PC-3 (cell line): Measurements from ENCODE around the gene KCNK10. TPM values are rescaled to one million over a fixed set of nuclear protein-coding genes. Genes with fewer than 3 reads are reported as not detected.

Source experiments
- ATAC-seq: fragments of 200-7000 bp; cut with Tn5 transposase; 2 replicates; pipeline ENCODE4 v1.9.1; 2020; ENCODE audit warnings: mild to moderate bottlenecking, moderate library complexity
- BruUV-seq: library from RNA; stranded (reverse); fragments of 400-500 nt; replicated peaks from 2 replicates; lab custom pipeline; 2021; lab: Mats Ljungman, UMichigan
- CTCF ChIA-PET: fragments of 300-600 bp; sonication (Branson Sonifier 250); formaldehyde crosslinking; loops from one replicate; lab custom pipeline; 2022; ENCODE audit warnings: antibody characterized with exemption; lab: Charles Lee
- POLR2A ChIA-PET: fragments of 300-600 bp; sonication (Branson Sonifier 250); formaldehyde crosslinking; loops from one replicate; lab custom pipeline; 2022; ENCODE audit warnings: antibody characterized with exemption; ENCODE audit not compliant: unreplicated experiment; lab: Charles Lee
- DNase-seq: peaks from one replicate; pipeline ENCODE4 v3.0.0-alpha.2; 2015
- H2AFZ ChIP-seq: fragments of 300-600 bp; sonication (generic); 2 replicates; pipeline ENCODE4 v1.6.0; 2016; ENCODE audit warnings: antibody characterized with exemption, low read length
- H3F3A ChIP-seq: fragments of 300-600 bp; sonication (generic); one replicate; pipeline ENCODE4 v1.6.0; 2017; ENCODE audit warnings: antibody characterized with exemption, low read length, control low read depth, mild to moderate bottlenecking; ENCODE audit not compliant: unreplicated experiment
- H3K27ac ChIP-seq: fragments of 300-600 bp; sonication (generic); 2 replicates; pipeline ENCODE4 v1.5.1; 2016; ENCODE audit warnings: mild to moderate bottlenecking, low read length
- H3K27me3 ChIP-seq: fragments of 300-600 bp; sonication (generic); 2 replicates; pipeline ENCODE4 v1.6.1; 2016; ENCODE audit warnings: low read length, mixed read lengths
- H3K36me3 ChIP-seq: fragments of 300-600 bp; sonication (generic); 2 replicates; pipeline ENCODE4 v1.6.1; 2016; ENCODE audit warnings: low read depth, mixed run types, low read length, mixed read lengths
- H3K4me1 ChIP-seq: fragments of 300-600 bp; sonication (generic); 2 replicates; pipeline ENCODE4 v1.5.1; 2016; ENCODE audit warnings: low read length; ENCODE audit not compliant: insufficient read depth
- H3K4me2 ChIP-seq: fragments of 300-600 bp; sonication (generic); 2 replicates; pipeline ENCODE4 v1.6.0; 2016; ENCODE audit warnings: low read length
- H3K4me3 ChIP-seq: fragments of 300-600 bp; sonication (generic); 2 replicates; pipeline ENCODE4 v1.5.1; 2016; ENCODE audit warnings: mild to moderate bottlenecking, low read length, mixed read lengths
- H3K79me2 ChIP-seq: fragments of 300-600 bp; sonication (generic); 2 replicates; pipeline ENCODE4 v1.6.1; 2017; ENCODE audit warnings: low read length, mixed read lengths
- H3K9ac ChIP-seq: fragments of 300-600 bp; sonication (generic); 2 replicates; pipeline ENCODE4 v1.6.0; 2016; ENCODE audit warnings: mild to moderate bottlenecking, low read length
- H3K9me2 ChIP-seq: fragments of 300-600 bp; sonication (generic); replicated peaks from 2 replicates; pipeline ENCODE4 v1.6.1; 2016; ENCODE audit warnings: mixed run types, low read length, mixed read lengths
- H3K9me3 ChIP-seq: fragments of 300-600 bp; sonication (generic); 2 replicates; pipeline ENCODE4 v1.6.1; 2016; ENCODE audit warnings: low read length, mixed read lengths
- H4K20me1 ChIP-seq: fragments of 300-600 bp; sonication (generic); 2 replicates; pipeline ENCODE4 v1.6.1; 2016; ENCODE audit warnings: low read length, mixed read lengths
- CTCF ChIP-seq: fragments of 300-600 bp; sonication (generic); conservative IDR thresholded peaks from 2 replicates; pipeline ENCODE4 v1.5.1; 2017; ENCODE audit warnings: antibody characterized with exemption, low read depth, mild to moderate bottlenecking, low read length
- EZH2 ChIP-seq: fragments of 300-600 bp; sonication (generic); IDR thresholded peaks from one replicate; pipeline ENCODE4 v1.6.1; 2017; ENCODE audit warnings: antibody characterized with exemption, mild to moderate bottlenecking, low read length; ENCODE audit not compliant: unreplicated experiment
- EZH2phosphoT487 ChIP-seq: fragments of 300-600 bp; sonication (generic); IDR thresholded peaks from 2 replicates; pipeline ENCODE4 v1.6.1; 2018; ENCODE audit warnings: mild to moderate bottlenecking, antibody characterized with exemption, low read length, borderline replicate concordance
- intact Hi-C: fragments of 100-400 bp; cut with micrococcal nuclease; formaldehyde crosslinking; loops from 2 replicates; pipeline ENCODE4 v1.9.0; 2023
- total RNA-seq: library from RNA; depleted of rRNA; stranded (reverse); fragments of >200 nt; gene quantifications from 2 replicates; pipeline ENCODE4 v1.2.3, GENCODE V29; 2014

Gene KCNK10
- total RNA-seq, 1 experiment from 2014 or later = not detected

- no TSS peak for BruUV-seq
- intact Hi-C loops = no loop called here
- no peaks in the 10 kb centered on the region for H4K20me1 ChIP-seq
- peak; percentile 14 for ATAC-seq
- TF ChIP-seq EZH2 (peak; percentile 83), EZH2phosphoT487 (0 out of 2 replicates have a peak, but pooled peaks have one; percentile 38), CTCF (no peak)
- H3K9ac ChIP-seq = no peak overlapping the region
- H3K9me3 ChIP-seq = no peaks in the 10 kb centered on the region
- H3F3A ChIP-seq = no peaks in the 10 kb centered on the region
- H3K79me2 ChIP-seq = no peaks in the 10 kb centered on the region
- H3K4me2 ChIP-seq = peak overlapping the region; percentile 48
- no peaks in the 10 kb centered on the region for H3K36me3 ChIP-seq
- peak overlapping the region; percentile 40; the same call in 1 of the 2 replicates for H3K4me3 ChIP-seq
- no peak for DNase-seq
- no peaks in the 10 kb centered on the region for H3K9me2 ChIP-seq
- H3K27me3 ChIP-seq = peaks cover 92% of the 10 kb centered on the region
- no peak overlapping the region; the same call in 1 of the 2 replicates for H2AFZ ChIP-seq
- H3K4me1 ChIP-seq = no peaks in the 10 kb centered on the region
- ChIA-PET CTCF (no interaction called here), POLR2A (no interaction called here)
- H3K27ac ChIP-seq = no peak overlapping the region
Measured at GRCh38 chr14:88326352-88327103, 3.5 kb upstream of the KCNK10 start.

GRCh38 chr14:88325883-88326282 is 2.8 kb upstream of the KCNK10 start:
- H3K4me2 ChIP-seq = 0 out of 2 replicates have a peak overlapping the region, but pooled peaks have one; percentile 48
- H2AFZ ChIP-seq = no peak overlapping the region
- ChIA-PET POLR2A (no interaction called here), CTCF (no interaction called here)
- ATAC-seq (no peak), DNase-seq (no peak)
- TF ChIP-seq EZH2phosphoT487 (no peak), CTCF (no peak), EZH2 (no peak)
- H3K27me3 ChIP-seq = peaks cover 92% of the 10 kb centered on the region
- no peaks in the 10 kb centered on the region for H3F3A ChIP-seq
- no TSS peak for BruUV-seq
- no peak overlapping the region for H3K9ac ChIP-seq
- no peaks in the 10 kb centered on the region for H3K4me1 ChIP-seq
- no peak overlapping the region for H3K27ac ChIP-seq
- H3K79me2 ChIP-seq = no peaks in the 10 kb centered on the region
- no peaks in the 10 kb centered on the region for H3K36me3 ChIP-seq
- no peaks in the 10 kb centered on the region for H3K9me3 ChIP-seq
- no peaks in the 10 kb centered on the region for H4K20me1 ChIP-seq
- intact Hi-C loops = no loop called here
- H3K4me3 ChIP-seq = no peak overlapping the region
- H3K9me2 ChIP-seq = no peaks in the 10 kb centered on the region

- ATAC-seq = no peak
- Histone ChIP-seq H3K4me3 (no peak overlapping the region), H4K20me1 (no peaks in the 10 kb centered on the region), H2AFZ (no peak overlapping the region), H3K9ac (no peak overlapping the region), H3K4me1 (no peaks in the 10 kb centered on the region), H3F3A (no peaks in the 10 kb centered on the region), H3K9me3 (no peaks in the 10 kb centered on the region), H3K9me2 (no peaks in the 10 kb centered on the region), H3K36me3 (no peaks in the 10 kb centered on the region), H3K27me3 (peaks cover 95% of the 10 kb centered on the region), H3K79me2 (no peaks in the 10 kb centered on the region), H3K4me2 (no peak overlapping the region), H3K27ac (no peak overlapping the region)
- no TSS peak for BruUV-seq
- TF ChIP-seq EZH2phosphoT487 (no peak), CTCF (no peak), EZH2 (no peak)
- DNase-seq = no peak
- POLR2A ChIA-PET = no interaction called here
- intact Hi-C loops = no loop called here
- CTCF ChIA-PET = no interaction called here
Measured at GRCh38 chr14:88324930-88325329, 1.9 kb upstream of the KCNK10 start.
